ENCODE data around the gene NGEF.
A peak's percentile ranks its signal among the peaks of the same experiment; 100 is the strongest.
"Not testable (repeated sequence)": the region's sequence is repeated elsewhere in the genome, so short reads cannot be mapped to it uniquely, and the experiment has no call there.

The NGEF gene

GRCh38 chr2:233025706-233026105 is 12.7 kb upstream of the NGEF start:
- Histone ChIP-seq H3K27ac (no peak overlapping the region), H3K4me3 (no peak overlapping the region)

GRCh38 chr2:233023761-233024410 is 10.8 kb upstream of the NGEF start:
- Histone ChIP-seq H3K4me3 (no peak overlapping the region), H3K27ac (no peak overlapping the region)

- no peak overlapping the region for H3K4me3 ChIP-seq
- H3K27ac ChIP-seq, result peak overlapping the region in 1 of 21 experiments; percentile 46
Observed at GRCh38 chr2:233023007-233023760, 10.1 kb upstream of the NGEF start.

GRCh38 chr2:233022561-233022960 is 9.5 kb upstream of the NGEF start:
- no peak overlapping the region for H3K4me3 ChIP-seq
- H3K27ac ChIP-seq, result no peak overlapping the region

GRCh38 chr2:233021771-233022170 is 8.7 kb upstream of the NGEF start:
- H3K27ac ChIP-seq, result no peak overlapping the region
- no peak overlapping the region for H3K4me3 ChIP-seq

- Histone ChIP-seq H3K27ac (no peak overlapping the region), H3K4me3 (no peak overlapping the region)
Observed at GRCh38 chr2:233020454-233020853, 7.4 kb upstream of the NGEF start.

GRCh38 chr2:233019610-233020009 is 6.6 kb upstream of the NGEF start:
- not testable (repeated sequence) for H3K27ac ChIP-seq, H3K4me3 ChIP-seq

GRCh38 chr2:233017947-233018346 is 4.9 kb upstream of the NGEF start:
- H3K4me3 ChIP-seq, result no peak overlapping the region
- H3K27ac ChIP-seq, result no peak overlapping the region

GRCh38 chr2:233015019-233015645 is 2.1 kb upstream of the NGEF start:
- Histone ChIP-seq H3K27ac (no peak overlapping the region), H3K4me3 (no peak overlapping the region)

- Histone ChIP-seq H3K4me3 (no peak overlapping the region), H3K27ac (no peak overlapping the region)
Observed at GRCh38 chr2:233013650-233014049, 594 bp upstream of the NGEF start.

GRCh38 chr2:233012301-233012971 is 620 bp downstream of the NGEF start:
- Histone ChIP-seq H3K4me3 (no peak overlapping the region), H3K27ac (no peak overlapping the region)

GRCh38 chr2:233011702-233012131 is 1.3 kb downstream of the NGEF start:
- no peak overlapping the region for H3K27ac ChIP-seq
- no peak overlapping the region for H3K4me3 ChIP-seq

GRCh38 chr2:233011268-233011650 is 1.8 kb downstream of the NGEF start:
- H3K27ac ChIP-seq, result no peak overlapping the region
- no peak overlapping the region for H3K4me3 ChIP-seq

- Histone ChIP-seq H3K27ac (no peak overlapping the region), H3K4me3 (no peak overlapping the region)
Observed at GRCh38 chr2:233010569-233011267, 2.3 kb downstream of the NGEF start.

GRCh38 chr2:233009661-233010060 is 3.4 kb downstream of the NGEF start:
- Histone ChIP-seq H3K27ac (no peak overlapping the region), H3K4me3 (no peak overlapping the region)

GRCh38 chr2:233007739-233008138 is 5.3 kb downstream of the NGEF start:
- H3K4me3 ChIP-seq, result no peak overlapping the region
- H3K27ac ChIP-seq, result no peak overlapping the region

GRCh38 chr2:233007270-233007669 is 5.8 kb downstream of the NGEF start:
- Histone ChIP-seq H3K27ac (no peak overlapping the region), H3K4me3 (no peak overlapping the region)

- Histone ChIP-seq H3K27ac (no peak overlapping the region), H3K4me3 (no peak overlapping the region)
Observed at GRCh38 chr2:233006648-233007047, 6.4 kb downstream of the NGEF start.

- Histone ChIP-seq H3K27ac (no peak overlapping the region), H3K4me3 (no peak overlapping the region)
Observed at GRCh38 chr2:233005096-233005495, 8.0 kb downstream of the NGEF start.
